H1 (cell line): ENCODE measurements around the gene CDC42BPB. TPM values are rescaled to one million over a fixed set of nuclear protein-coding genes. Genes with fewer than 3 reads are reported as not detected.

Source experiments
- EP300 ChIP-seq, 2 experiments: IDR thresholded peaks; 1 replicate in 1 of 2; 2 replicates in 1 of 2; pipeline ENCODE4 v1.6.1; 2011 to 2012; ENCODE audit warnings: low read depth in 2 of 2, low read length in 2 of 2, mild to moderate bottlenecking in 2 of 2, borderline replicate concordance in 1 of 2, inconsistent platforms in 1 of 2, moderate library complexity in 1 of 2
- HDAC2 ChIP-seq, 2 experiments: fragments of 300-600 bp in 1 of 2; sonication (generic) in 1 of 2; IDR thresholded peaks; 2 replicates each; pipeline ENCODE4 v1.6.1; 2011 to 2012; ENCODE audit warnings: low read depth in 2 of 2, low read length in 2 of 2, mild to moderate bottlenecking in 2 of 2, moderate library complexity in 2 of 2, borderline replicate concordance in 1 of 2, inconsistent platforms in 1 of 2
- JUND ChIP-seq: IDR thresholded peaks from 2 replicates; pipeline ENCODE4 v1.6.1; 2011; ENCODE audit warnings: mild to moderate bottlenecking, improper control_type of control experiment, low read length
- RBBP5 ChIP-seq: IDR thresholded peaks from 2 replicates; pipeline ENCODE4 v1.7.1; 2012; ENCODE audit warnings: low read depth, mild to moderate bottlenecking, inconsistent platforms, low read length, moderate library complexity, borderline replicate concordance
- SP2 ChIP-seq: IDR thresholded peaks from 2 replicates; pipeline ENCODE4 v1.6.1; 2012; ENCODE audit warnings: mild to moderate bottlenecking, low read length, inconsistent platforms
- polyA plus RNA-seq, 7 experiments: library from polyadenylated mRNA; depleted of rRNA in 3 of 7; stranded (reverse) in 5 of 7; unstranded in 2 of 7; fragments of >200 nt in 5 of 7; fragments of 200-250 nt in 2 of 7; gene quantifications; 1 replicate in 5 of 7; 2 replicates in 1 of 7; 4 replicates in 1 of 7; pipeline versions ENCODE4 v1.2.1 to v1.2.3, GENCODE V29; 2011 to 2013; ENCODE audit warnings: missing spikeins in 2 of 7, mixed read lengths in 2 of 7
- total RNA-seq: library from RNA; stranded (reverse); fragmentation: NEBNext Ultra II Directional; extraction: Animal tissue kit (Norgen Biotek cat#: 25700); gene quantifications from 2 replicates; pipeline ENCODE4 v1.2.1, GENCODE V29; 2021

The CDC42BPB gene
- total and polyA plus RNA-seq, 2 of the 8 experiments (the other 6 are each of a cell fraction or from before 2014, with no cell fraction given): 51.2 to 88.2 TPM

DNA sequence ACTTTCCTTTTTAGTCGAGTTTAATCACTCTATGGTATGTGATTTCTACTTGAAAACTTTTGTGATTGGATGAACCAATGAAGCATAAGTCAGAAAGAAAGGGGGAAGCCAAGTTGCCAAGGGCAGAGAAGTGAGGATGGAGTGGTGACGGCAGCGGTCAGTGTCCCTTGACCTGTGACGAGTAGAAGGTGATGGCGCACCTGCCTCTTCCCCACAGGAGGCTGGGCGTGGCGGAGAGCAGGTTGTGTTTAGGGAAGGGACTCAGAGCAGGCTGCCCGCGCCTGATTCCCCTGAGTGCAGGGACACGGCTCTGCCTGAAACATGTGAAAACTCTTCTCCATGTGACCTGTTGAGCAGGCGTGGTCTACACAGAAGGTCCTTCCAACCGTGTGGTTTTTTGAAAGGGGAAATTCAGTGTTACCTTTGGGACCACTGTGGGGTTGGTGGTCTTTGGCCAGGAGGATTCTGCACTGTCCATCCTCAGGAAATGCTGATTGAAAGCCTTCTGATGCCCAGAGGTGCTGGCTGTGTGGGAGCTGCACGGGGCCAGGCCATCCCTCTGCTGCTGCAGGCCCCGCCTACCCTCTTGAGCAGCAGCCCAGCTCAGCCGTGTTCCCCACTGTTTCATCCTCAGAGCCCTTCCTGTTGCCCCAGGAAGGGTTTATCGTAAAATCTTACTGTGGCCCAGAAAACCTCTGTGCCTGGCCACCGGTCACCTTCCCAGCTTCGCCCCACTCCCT, 158.4 kb downstream of the CDC42BPB start (continued):
- no peak for TF ChIP-seq JUND
- no peak for TF ChIP-seq SP2
- no peak for TF ChIP-seq EP300 (IDR thresholded peaks at IDR 0.05; ENCODE audit: borderline replicate concordance in 1 of 2, low read depth in 2 of 2, low read length in 2 of 2)
- no peak for TF ChIP-seq HDAC2 (IDR thresholded peaks at IDR 0.05; ENCODE audit: borderline replicate concordance in 1 of 2, low read depth in 2 of 2, low read length in 2 of 2)
- no peak for TF ChIP-seq RBBP5
